ENCODE data around the gene WWOX. TPM values are rescaled to one million over a fixed set of nuclear protein-coding genes. Genes with fewer than 3 reads are reported as not detected.

WWOX gene
- polyA plus RNA-seq, 2 of the 4 experiments (the other 2 are of a cell fraction), result 16.0 to 17.2 TPM

DNA sequence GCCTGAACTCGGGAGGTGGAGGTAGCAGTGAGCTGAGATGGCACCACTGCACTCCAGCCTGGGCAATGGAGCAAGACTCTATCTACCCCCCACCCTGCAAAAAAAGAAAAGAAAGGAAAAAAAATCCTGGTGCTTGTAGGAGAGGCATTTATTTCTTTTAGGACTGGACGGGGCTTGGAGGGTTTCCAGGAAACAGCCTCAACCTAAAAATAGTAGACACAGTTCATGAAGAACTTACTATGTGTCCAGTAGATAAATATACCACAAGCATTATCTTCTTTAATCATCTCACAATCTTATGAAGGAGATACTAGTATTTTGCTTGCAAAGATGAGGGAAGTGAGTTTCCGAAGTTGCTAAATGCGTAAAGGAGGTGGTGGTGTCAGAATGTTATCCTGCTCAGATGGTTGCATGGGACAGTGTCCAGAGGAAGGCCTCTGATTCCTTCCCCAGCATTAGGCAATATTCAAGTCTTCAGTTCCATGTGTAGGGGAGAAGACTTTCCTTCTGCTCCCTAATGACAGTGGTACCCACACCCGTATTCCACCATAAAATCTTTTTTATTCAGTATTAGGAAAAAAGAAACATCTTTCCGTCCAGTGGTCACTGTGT, 263.2 kb downstream of the WWOX start:
- FAIRE-seq (no peak), ATAC-seq (no peak), DNase-seq (ENCODE audit: low read depth in 1 of 2, low spot score in 1 of 2) (no peak)
- H3K4me3 ChIP-seq, result no peak overlapping the region
- POLR2A ChIA-PET, result no interaction called here
- CTCF ChIA-PET, result no interaction called here
- no peak overlapping the region for H3K4me2 ChIP-seq
- no peaks in the 10 kb centered on the region for H3K4me1 ChIP-seq
- WGBS (ENCODE audit: missing lambda C conversion rate), result 74% methylated on average over 6 of the region's 6 CpGs
- TF ChIP-seq E2F6 (IDR thresholded peaks at IDR 0.05; ENCODE audit: borderline replicate concordance, low read depth) (no peak), ZNF302 (CRISPR knock-in tag; IDR thresholded peaks at IDR 0.05) (no peak), ZFP36 (IDR thresholded peaks at IDR 0.05; ENCODE audit: borderline replicate concordance, partially characterized antibody) (no peak), RARB (CRISPR knock-in tag; IDR thresholded peaks at IDR 0.05) (no peak), HES2 (IDR thresholded peaks at IDR 0.05) (no peak), ATOH8 (CRISPR knock-in tag; IDR thresholded peaks at IDR 0.05; ENCODE audit: low read depth) (no peak), CEBPB (IDR thresholded peaks at IDR 0.05) (no peak), FOSB (CRISPR knock-in tag; IDR thresholded peaks at IDR 0.05) (no peak), CBX2 (IDR thresholded peaks at IDR 0.05; ENCODE audit: borderline replicate concordance, low read depth) (no peak), MYC (IDR thresholded peaks at IDR 0.05; ENCODE audit: borderline replicate concordance, low read length) (no peak), JUNB (IDR thresholded peaks at IDR 0.05) (no peak), KDM1A (IDR thresholded peaks at IDR 0.05; ENCODE audit: low read depth) (no peak), ELK1 (IDR thresholded peaks at IDR 0.05; ENCODE audit: low read depth, low read length) (no peak), RAD21 (conservative IDR thresholded peaks at IDR 0.05 in 1 of 2, IDR thresholded peaks at IDR 0.05 in 1 of 2) (no peak), NR3C1 (IDR thresholded peaks at IDR 0.05) (no peak), POLR2A (IDR thresholded peaks at IDR 0.05; ENCODE audit: low read length) (no peak)
- TF ChIP-seq, protein P1, sequence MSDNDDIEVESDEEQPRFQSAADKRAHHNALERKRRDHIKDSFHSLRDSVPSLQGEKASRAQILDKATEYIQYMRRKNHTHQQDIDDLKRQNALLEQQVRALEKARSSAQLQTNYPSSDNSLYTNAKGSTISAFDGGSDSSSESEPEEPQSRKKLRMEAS (IDR thresholded peaks at IDR 0.05), result no peak
- TF ChIP-seq, protein P2, sequence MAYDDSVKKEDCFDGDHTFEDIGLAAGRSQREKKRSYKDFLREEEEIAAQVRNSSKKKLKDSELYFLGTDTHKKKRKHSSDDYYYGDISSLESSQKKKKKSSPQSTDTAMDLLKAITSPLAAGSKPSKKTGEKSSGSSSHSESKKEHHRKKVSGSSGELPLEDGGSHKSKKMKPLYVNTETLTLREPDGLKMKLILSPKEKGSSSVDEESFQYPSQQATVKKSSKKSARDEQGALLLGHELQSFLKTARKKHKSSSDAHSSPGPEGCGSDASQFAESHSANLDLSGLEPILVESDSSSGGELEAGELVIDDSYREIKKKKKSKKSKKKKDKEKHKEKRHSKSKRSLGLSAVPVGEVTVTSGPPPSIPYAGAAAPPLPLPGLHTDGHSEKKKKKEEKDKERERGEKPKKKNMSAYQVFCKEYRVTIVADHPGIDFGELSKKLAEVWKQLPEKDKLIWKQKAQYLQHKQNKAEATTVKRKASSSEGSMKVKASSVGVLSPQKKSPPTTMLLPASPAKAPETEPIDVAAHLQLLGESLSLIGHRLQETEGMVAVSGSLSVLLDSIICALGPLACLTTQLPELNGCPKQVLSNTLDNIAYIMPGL (CRISPR knock-in tag; IDR thresholded peaks at IDR 0.05; ENCODE audit: borderline replicate concordance), result no peak
- no peaks in the 10 kb centered on the region for H3K9me3 ChIP-seq
- no peak overlapping the region for H3K27ac ChIP-seq

DNA sequence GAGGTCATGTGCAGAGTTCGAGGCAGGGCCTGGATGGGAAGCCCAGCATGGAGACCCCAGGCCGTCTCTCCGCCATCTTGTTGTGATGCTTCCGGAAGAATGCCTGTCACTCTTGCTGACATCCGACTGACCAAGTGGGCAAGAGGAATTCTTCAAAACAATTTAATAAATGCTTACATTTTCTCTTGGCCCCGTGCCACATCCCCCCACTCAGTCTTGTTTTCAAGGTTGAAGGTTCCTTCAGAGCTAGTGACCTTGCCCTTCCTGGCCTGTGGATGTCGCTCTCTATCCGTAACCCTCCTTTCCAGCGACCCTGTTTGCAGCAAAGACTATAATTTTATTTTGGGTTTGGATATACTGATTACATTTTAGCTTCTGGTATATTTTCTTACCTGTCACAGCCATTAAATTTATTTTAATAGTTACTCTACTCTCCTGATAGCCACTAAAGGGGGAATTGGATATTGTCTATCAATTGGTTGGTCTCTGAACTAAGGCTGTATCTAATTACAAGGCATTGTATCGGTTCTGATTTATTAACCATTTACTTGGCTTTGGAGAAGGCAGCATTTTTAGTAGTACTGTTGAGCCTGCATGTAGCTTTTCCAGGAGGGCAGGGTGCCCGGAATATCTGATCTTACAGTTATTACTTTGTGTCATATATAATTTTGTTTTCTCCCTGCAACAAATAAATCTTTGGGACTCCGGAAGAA, 264.5 kb downstream of the WWOX start:
- POLR2A ChIA-PET, result no interaction called here
- Histone ChIP-seq H3K9me3 (no peaks in the 10 kb centered on the region), H3K4me1 (no peaks in the 10 kb centered on the region), H3K4me3 (no peak overlapping the region), H3K27ac (no peak overlapping the region), H3K4me2 (no peak overlapping the region)
- FAIRE-seq (no peak), DNase-seq (ENCODE audit: low read depth in 1 of 2, low spot score in 1 of 2) (no peak), ATAC-seq (no peak)
- TF ChIP-seq PBX3 (IDR thresholded peaks at IDR 0.05), result no peak
- no peak for TF ChIP-seq BHLHE40 (IDR thresholded peaks at IDR 0.05; ENCODE audit: low read depth, low read length)
- TF ChIP-seq ZSCAN20 (CRISPR knock-in tag; IDR thresholded peaks at IDR 0.05), result no peak
- TF ChIP-seq MAFK (IDR thresholded peaks at IDR 0.05; ENCODE audit: partially characterized antibody), result no peak
- no peak for TF ChIP-seq USF2 (IDR thresholded peaks at IDR 0.05)
- CTCF ChIA-PET, result no interaction called here
- WGBS (ENCODE audit: missing lambda C conversion rate), result 72% methylated on average over 12 of the region's 12 CpGs
